Trophoblast cell (in vitro differentiated cells and primary cell): ENCODE measurements around the gene SVEP1.

Experiments used
- DNase-seq, 2 donors: peaks; one replicate each; pipeline ENCODE4 v3.0.0-alpha.2; 2016
- H2AFZ ChIP-seq: 2 replicates; pipeline ENCODE4 v1.6.1; 2013; ENCODE audit warnings: low read length, moderate library complexity, mild to moderate bottlenecking; ENCODE audit not compliant: insufficient read depth, poor library complexity
- H2AK5ac ChIP-seq: 2 replicates; pipeline ENCODE4 v1.6.1; 2013; ENCODE audit warnings: mild to moderate bottlenecking, low read length
- H2BK120ac ChIP-seq: 2 replicates; pipeline ENCODE4 v1.6.1; 2013; ENCODE audit warnings: low read length, mild to moderate bottlenecking, moderate library complexity; ENCODE audit not compliant: insufficient read depth, poor library complexity
- H2BK12ac ChIP-seq: 2 replicates; pipeline ENCODE4 v1.6.1; 2013; ENCODE audit warnings: mild to moderate bottlenecking, low read length, moderate library complexity
- H2BK5ac ChIP-seq: 2 replicates; pipeline ENCODE4 v1.6.1; 2013; ENCODE audit warnings: low read length, low read depth, moderate library complexity, mild to moderate bottlenecking; ENCODE audit not compliant: poor library complexity
- H3K14ac ChIP-seq: 2 replicates; pipeline ENCODE4 v1.6.1; 2013; ENCODE audit warnings: mild to moderate bottlenecking, low read length
- H3K18ac ChIP-seq: 2 replicates; pipeline ENCODE4 v1.6.1; 2013; ENCODE audit warnings: mild to moderate bottlenecking, low read length
- H3K23ac ChIP-seq: 2 replicates; pipeline ENCODE4 v1.6.1; 2013; ENCODE audit warnings: low read length
- H3K27ac ChIP-seq: 2 replicates; pipeline ENCODE4 v1.5.1; 2013; ENCODE audit warnings: low read depth, mild to moderate bottlenecking, inconsistent platforms, low read length, moderate library complexity
- H3K27me3 ChIP-seq: 2 replicates; pipeline ENCODE4 v1.6.1; 2013; ENCODE audit warnings: inconsistent platforms, mild to moderate bottlenecking, low read length, moderate library complexity; ENCODE audit not compliant: insufficient read depth
- H3K36me3 ChIP-seq, 2 experiments: 1 replicate in 1 of 2; 2 replicates in 1 of 2; pipeline ENCODE4 v1.6.1; 2013; ENCODE audit warnings: low read length in 2 of 2, mild to moderate bottlenecking in 2 of 2, moderate library complexity in 1 of 2; ENCODE audit not compliant: insufficient read depth in 2 of 2, control insufficient read depth in 1 of 2
- H3K4ac ChIP-seq: 2 replicates; pipeline ENCODE4 v1.6.1; 2013; ENCODE audit warnings: low read depth, mild to moderate bottlenecking, low read length, moderate library complexity
- H3K4me1 ChIP-seq, 2 experiments: 1 replicate in 1 of 2; 2 replicates in 1 of 2; pipeline ENCODE4 v1.6.1; 2013; ENCODE audit warnings: low read length in 2 of 2, mild to moderate bottlenecking in 2 of 2, moderate library complexity in 1 of 2; ENCODE audit not compliant: insufficient read depth in 2 of 2, control insufficient read depth in 1 of 2
- H3K4me2 ChIP-seq: 2 replicates; pipeline ENCODE4 v1.6.1; 2013; ENCODE audit warnings: inconsistent platforms, mild to moderate bottlenecking, low read length, moderate library complexity
- H3K4me3 ChIP-seq: 2 replicates; pipeline ENCODE4 v1.5.1; 2013; ENCODE audit warnings: mild to moderate bottlenecking, low read depth, low read length, inconsistent platforms
- H3K79me1 ChIP-seq: one replicate; pipeline ENCODE4 v1.6.1; 2013; ENCODE audit warnings: low read length
- H3K79me2 ChIP-seq: 2 replicates; pipeline ENCODE4 v1.6.1; 2013; ENCODE audit warnings: low read length, mild to moderate bottlenecking; ENCODE audit not compliant: control insufficient read depth, insufficient read depth, poor library complexity
- H3K9ac ChIP-seq: 2 replicates; pipeline ENCODE4 v1.6.1; 2013; ENCODE audit warnings: mild to moderate bottlenecking, low read length
- H3K9me3 ChIP-seq: 2 replicates; pipeline ENCODE4 v1.6.1; 2013; ENCODE audit warnings: low read depth, mild to moderate bottlenecking, control low read depth, inconsistent platforms, low read length; ENCODE audit not compliant: insufficient read depth
- H4K12ac ChIP-seq: 2 replicates; pipeline ENCODE4 v1.6.1; 2013; ENCODE audit warnings: low read depth, mild to moderate bottlenecking, low read length, moderate library complexity
- H4K8ac ChIP-seq: 2 replicates; pipeline ENCODE4 v1.6.1; 2013; ENCODE audit warnings: low read depth, mild to moderate bottlenecking, low read length, moderate library complexity
- H4K91ac ChIP-seq: one replicate; pipeline ENCODE4 v1.6.1; 2013; ENCODE audit warnings: low read depth, mild to moderate bottlenecking, low read length, moderate library complexity
- WGBS: extraction: QIAGEN DNeasy Blood & Tissue Kit; methylation state at CpG from one replicate; pipeline ENCODE4 v1.1.7; 2013; ENCODE audit warnings: missing lambda C conversion rate; ENCODE audit not compliant: insufficient read length, insufficient coverage; ENCODE audit errors: extremely low coverage; 5-methylcytosine and 5-hydroxymethylcytosine counted together

The SVEP1 gene

DNA sequence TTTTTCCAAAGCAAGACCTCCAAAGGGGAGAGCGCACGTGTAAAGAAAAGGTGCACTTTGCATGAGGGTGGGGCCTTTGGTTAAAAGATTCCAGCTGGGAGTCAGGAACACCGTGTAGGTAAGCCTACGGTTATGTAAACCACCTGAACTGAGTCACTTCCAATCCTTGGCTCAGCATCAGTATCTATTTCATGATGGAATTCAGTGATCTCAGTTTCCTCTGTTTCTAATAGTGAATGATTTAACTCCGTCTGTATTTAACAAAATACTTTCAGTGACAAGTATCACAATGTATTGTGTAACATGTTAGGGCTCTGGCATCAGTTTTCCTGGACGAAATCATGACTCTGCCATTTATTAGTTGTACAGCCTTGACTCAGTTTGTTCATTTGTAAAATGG lies 1.3 kb upstream of the SVEP1 start:
- no peak overlapping the region for H3K4me3 ChIP-seq
- H3K4me1 ChIP-seq: peaks cover 2 to 7% of the 10 kb centered on the region in 2 experiments
- H3K4ac ChIP-seq: no peak overlapping the region
- H4K8ac ChIP-seq: no peak overlapping the region
- H3K14ac ChIP-seq: no peak overlapping the region
- H4K12ac ChIP-seq: no peak overlapping the region
- peaks cover 17% of the 10 kb centered on the region for H3K79me1 ChIP-seq
- peak overlapping the region; percentile 36 for H2BK12ac ChIP-seq
- H2AFZ ChIP-seq: no peak overlapping the region
- WGBS: no CpG with 5 or more reads among the region's 6 CpGs
- no peak overlapping the region for H3K27ac ChIP-seq
- H3K36me3 ChIP-seq: no peaks in the 10 kb centered on the region
- H3K9ac ChIP-seq: no peak overlapping the region
- H2AK5ac ChIP-seq: no peak overlapping the region
- no peaks in the 10 kb centered on the region for H3K27me3 ChIP-seq
- H3K23ac ChIP-seq: no peak overlapping the region
- peaks cover 9% of the 10 kb centered on the region for H3K79me2 ChIP-seq
- no peak overlapping the region for H2BK5ac ChIP-seq
- H3K9me3 ChIP-seq: no peaks in the 10 kb centered on the region
- peak in 1 of 2 donors; percentile 47 for DNase-seq
- H2BK120ac ChIP-seq: no peak overlapping the region
- peak overlapping the region; percentile 3 for H3K4me2 ChIP-seq
- no peak overlapping the region for H3K18ac ChIP-seq
- H4K91ac ChIP-seq: no peak overlapping the region

DNA sequence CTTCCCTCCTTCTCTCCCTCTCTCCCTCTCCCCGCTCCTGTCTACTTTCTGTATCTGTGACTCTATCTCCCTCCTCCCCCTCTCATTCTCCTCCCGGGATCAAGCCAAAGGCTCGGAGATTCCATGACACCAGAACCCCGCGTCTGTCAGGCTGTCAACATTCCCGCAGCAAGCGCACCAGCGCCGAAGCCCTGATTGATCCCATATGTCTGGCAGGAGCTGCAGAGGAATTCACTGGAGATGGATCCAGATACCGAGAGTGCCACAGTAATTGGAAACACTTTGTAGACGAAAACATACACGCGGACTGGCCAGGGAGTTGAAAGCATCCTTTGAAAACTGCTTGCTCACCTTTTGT lies 300 bp upstream of the SVEP1 start:
- peak overlapping the region; percentile 38 for H3K4me3 ChIP-seq
- no peaks in the 10 kb centered on the region for H3K9me3 ChIP-seq
- peaks cover 5 to 10% of the 10 kb centered on the region in 2 experiments for H3K4me1 ChIP-seq
- H2AK5ac ChIP-seq: no peak overlapping the region
- H3K79me1 ChIP-seq: peaks cover 17% of the 10 kb centered on the region
- H3K14ac ChIP-seq: no peak overlapping the region
- H3K27me3 ChIP-seq: no peaks in the 10 kb centered on the region
- peak overlapping the region; percentile 91 for H2BK5ac ChIP-seq
- no peak overlapping the region for H3K23ac ChIP-seq
- peak overlapping the region; percentile 62 for H2AFZ ChIP-seq
- H3K36me3 ChIP-seq: no peaks in the 10 kb centered on the region
- DNase-seq: peak; percentile 11 to 23
- H3K27ac ChIP-seq: peak overlapping the region; percentile 92
- peak overlapping the region; percentile 47 for H3K18ac ChIP-seq
- peaks cover 9% of the 10 kb centered on the region for H3K79me2 ChIP-seq
- peak overlapping the region; percentile 81 for H3K4me2 ChIP-seq
- no peak overlapping the region for H2BK12ac ChIP-seq
- WGBS: no CpG with 5 or more reads among the region's 13 CpGs
- H4K12ac ChIP-seq: no peak overlapping the region
- no peak overlapping the region for H3K4ac ChIP-seq
- no peak overlapping the region for H3K9ac ChIP-seq
- peak overlapping the region; percentile 32 for H4K8ac ChIP-seq
- H2BK120ac ChIP-seq: peak overlapping the region; percentile 80
- peak overlapping the region; percentile 76 for H4K91ac ChIP-seq

DNA sequence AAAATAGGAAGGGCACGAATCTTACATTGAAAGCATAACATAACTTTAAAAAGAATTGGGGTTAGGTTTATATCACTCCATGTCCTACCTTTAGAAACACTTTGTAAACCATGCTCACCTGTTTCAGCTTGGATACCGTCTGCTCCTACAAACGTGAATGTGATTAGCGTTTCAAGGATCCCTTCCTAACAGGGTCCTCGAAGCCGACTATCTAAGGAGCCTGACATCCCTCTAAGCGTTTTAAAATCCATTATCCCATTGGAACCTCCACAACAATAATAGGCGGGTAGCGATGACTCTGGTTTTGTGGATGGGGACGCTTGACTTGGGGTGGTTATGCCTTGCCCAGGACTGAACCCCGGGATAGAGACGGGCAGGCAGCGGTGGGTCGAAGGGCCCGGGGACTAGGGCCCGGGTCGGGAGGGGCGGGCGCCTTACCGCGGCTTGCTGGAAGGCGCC lies 937 bp downstream of the SVEP1 start:
- Histone ChIP-seq H4K91ac (peak overlapping the region; percentile 76), H2BK120ac (peak overlapping the region; percentile 80), H3K9ac (peak overlapping the region; percentile 89), H3K27ac (peak overlapping the region; percentile 92), H3K4me3 (peak overlapping the region; percentile 96), H3K18ac (peak overlapping the region; percentile 95), H3K79me1 (peaks cover 17% of the 10 kb centered on the region), H3K27me3 (no peaks in the 10 kb centered on the region), H2BK12ac (peak overlapping the region; percentile 85), H3K14ac (peak overlapping the region; percentile 94), H4K8ac (peak overlapping the region; percentile 85), H2AK5ac (no peak overlapping the region), H3K23ac (no peak overlapping the region), H3K36me3 (no peaks in the 10 kb centered on the region), H3K9me3 (no peaks in the 10 kb centered on the region), H4K12ac (peak overlapping the region; percentile 93), H3K79me2 (peaks cover 9% of the 10 kb centered on the region), H2AFZ (peak overlapping the region; percentile 80), H2BK5ac (peak overlapping the region; percentile 91), H3K4ac (peak overlapping the region; percentile 81), H3K4me1 (peaks cover 5 to 10% of the 10 kb centered on the region in 2 experiments), H3K4me2 (peak overlapping the region; percentile 81)
- DNase-seq: no peak
- WGBS: no CpG with 5 or more reads among the region's 22 CpGs

DNA sequence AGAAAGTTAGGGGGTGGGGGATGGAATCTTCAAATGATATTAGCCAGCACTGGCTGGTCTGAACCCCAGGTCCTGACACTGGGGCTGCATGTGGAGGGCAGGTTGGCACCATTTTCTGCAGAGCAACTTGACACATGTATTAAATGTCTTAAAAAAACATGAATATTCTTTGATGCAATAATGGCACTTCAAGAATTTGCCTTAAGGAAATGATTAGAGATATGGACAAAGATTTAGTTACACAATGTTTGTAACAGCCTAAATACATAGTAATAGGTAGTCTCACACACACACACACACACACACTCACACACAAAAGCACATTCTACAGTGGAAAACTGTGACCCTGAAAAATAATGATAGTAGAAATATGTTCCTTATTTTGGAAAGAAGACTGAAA lies 3.6 kb downstream of the SVEP1 start:
- H3K4me1 ChIP-seq: peaks cover 3 to 9% of the 10 kb centered on the region in 2 experiments
- no peak overlapping the region for H2BK5ac ChIP-seq
- no peak overlapping the region for H3K14ac ChIP-seq
- H3K23ac ChIP-seq: no peak overlapping the region
- no peak overlapping the region for H3K18ac ChIP-seq
- no peak overlapping the region for H3K4me3 ChIP-seq
- H3K9me3 ChIP-seq: no peaks in the 10 kb centered on the region
- peak in 1 of 2 donors; percentile 65 for DNase-seq
- peaks cover 17% of the 10 kb centered on the region for H3K79me1 ChIP-seq
- no peak overlapping the region for H2BK120ac ChIP-seq
- H3K27me3 ChIP-seq: no peaks in the 10 kb centered on the region
- no peak overlapping the region for H3K4me2 ChIP-seq
- H3K9ac ChIP-seq: no peak overlapping the region
- no peak overlapping the region for H3K27ac ChIP-seq
- no peak overlapping the region for H4K8ac ChIP-seq
- H2AFZ ChIP-seq: no peak overlapping the region
- no peak overlapping the region for H3K4ac ChIP-seq
- H3K36me3 ChIP-seq: no peaks in the 10 kb centered on the region
- peaks cover 9% of the 10 kb centered on the region for H3K79me2 ChIP-seq
- no peak overlapping the region for H2AK5ac ChIP-seq
- H2BK12ac ChIP-seq: no peak overlapping the region
- no peak overlapping the region for H4K12ac ChIP-seq
- H4K91ac ChIP-seq: no peak overlapping the region
